ENCODE data around the gene DUSP22. TPM values are rescaled to one million over a fixed set of nuclear protein-coding genes. Genes with fewer than 3 reads are reported as not detected.

DUSP22 gene
- total RNA-seq, 1 donor from 2014 or later: 48.0 TPM

- Histone ChIP-seq H3K9me3 (replicated peaks) (no peaks in the 10 kb centered on the region), H3K27ac (replicated peaks) (no peak overlapping the region), H3K27me3 (ENCODE audit: low read depth) (peaks cover 98% of the 10 kb centered on the region), H3K4me1 (no peaks in the 10 kb centered on the region), H3K36me3 (no peaks in the 10 kb centered on the region), H3K4me3 (no peak overlapping the region)
- intact Hi-C loops (cut with micrococcal nuclease): no loop called here
- TF ChIP-seq, protein P1, sequence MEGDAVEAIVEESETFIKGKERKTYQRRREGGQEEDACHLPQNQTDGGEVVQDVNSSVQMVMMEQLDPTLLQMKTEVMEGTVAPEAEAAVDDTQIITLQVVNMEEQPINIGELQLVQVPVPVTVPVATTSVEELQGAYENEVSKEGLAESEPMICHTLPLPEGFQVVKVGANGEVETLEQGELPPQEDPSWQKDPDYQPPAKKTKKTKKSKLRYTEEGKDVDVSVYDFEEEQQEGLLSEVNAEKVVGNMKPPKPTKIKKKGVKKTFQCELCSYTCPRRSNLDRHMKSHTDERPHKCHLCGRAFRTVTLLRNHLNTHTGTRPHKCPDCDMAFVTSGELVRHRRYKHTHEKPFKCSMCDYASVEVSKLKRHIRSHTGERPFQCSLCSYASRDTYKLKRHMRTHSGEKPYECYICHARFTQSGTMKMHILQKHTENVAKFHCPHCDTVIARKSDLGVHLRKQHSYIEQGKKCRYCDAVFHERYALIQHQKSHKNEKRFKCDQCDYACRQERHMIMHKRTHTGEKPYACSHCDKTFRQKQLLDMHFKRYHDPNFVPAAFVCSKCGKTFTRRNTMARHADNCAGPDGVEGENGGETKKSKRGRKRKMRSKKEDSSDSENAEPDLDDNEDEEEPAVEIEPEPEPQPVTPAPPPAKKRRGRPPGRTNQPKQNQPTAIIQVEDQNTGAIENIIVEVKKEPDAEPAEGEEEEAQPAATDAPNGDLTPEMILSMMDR (IDR thresholded peaks at IDR 0.05; ENCODE audit: borderline replicate concordance): no peak
- no peak for DNase-seq
These were observed 89.6 kb downstream of the DUSP22 start for GRCh38 chr6:381742-382461.

DNA sequence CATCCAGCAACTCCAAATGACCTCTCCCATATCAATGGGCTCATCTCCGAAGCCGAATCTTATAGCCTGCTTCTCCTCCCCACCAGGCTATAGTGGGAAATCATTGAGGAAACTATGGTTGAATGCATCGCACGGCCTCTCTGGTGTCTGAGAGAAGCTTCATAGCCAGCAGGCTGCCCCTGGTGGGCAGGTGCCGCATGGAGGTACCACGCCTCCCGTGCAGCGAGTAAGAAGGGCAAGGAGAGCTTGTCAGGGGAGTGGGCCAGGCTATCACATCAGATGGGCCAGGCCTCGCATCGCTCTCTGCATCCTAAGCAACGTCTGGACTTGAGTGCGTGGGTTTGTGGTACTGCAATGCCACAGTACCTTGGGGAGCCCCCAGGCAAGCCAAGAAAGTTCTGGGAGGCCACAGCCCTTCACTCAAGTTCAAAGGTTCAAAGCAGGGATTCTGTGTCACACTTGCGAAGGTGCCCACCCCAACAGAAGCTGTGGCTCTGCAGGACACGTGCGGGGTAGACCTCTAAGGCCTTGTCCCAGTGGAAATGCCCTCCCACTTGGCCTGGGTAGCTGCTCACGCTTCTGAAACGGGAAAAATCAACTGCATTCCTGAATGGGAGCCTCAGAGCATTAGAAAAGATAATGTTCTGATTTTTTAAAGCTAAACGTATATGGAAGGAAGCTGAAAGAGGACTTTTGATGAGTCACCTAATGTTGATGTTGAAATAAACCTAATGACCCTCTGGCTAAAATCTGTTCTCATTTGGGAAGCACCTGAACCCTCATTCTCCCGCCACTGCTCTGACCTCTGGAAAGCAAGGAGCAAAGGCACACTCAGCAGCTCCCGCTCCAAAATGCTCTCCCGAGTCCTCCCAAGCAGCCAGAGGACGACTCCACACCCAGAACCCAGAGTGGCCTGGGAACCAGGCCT is 90.9 kb downstream of the DUSP22 start:
- H3K27ac ChIP-seq (replicated peaks): no peak overlapping the region
- DNase-seq: no peak
- H3K27me3 ChIP-seq (ENCODE audit: low read depth): peaks cover 98% of the 10 kb centered on the region
- H3K36me3 ChIP-seq: no peaks in the 10 kb centered on the region
- intact Hi-C loops (cut with micrococcal nuclease): no loop called here
- no peaks in the 10 kb centered on the region for H3K9me3 ChIP-seq (replicated peaks)
- no peaks in the 10 kb centered on the region for H3K4me1 ChIP-seq
- no peak overlapping the region for H3K4me3 ChIP-seq
- TF ChIP-seq, protein P1 (IDR thresholded peaks at IDR 0.05; ENCODE audit: borderline replicate concordance): no peak

DNA sequence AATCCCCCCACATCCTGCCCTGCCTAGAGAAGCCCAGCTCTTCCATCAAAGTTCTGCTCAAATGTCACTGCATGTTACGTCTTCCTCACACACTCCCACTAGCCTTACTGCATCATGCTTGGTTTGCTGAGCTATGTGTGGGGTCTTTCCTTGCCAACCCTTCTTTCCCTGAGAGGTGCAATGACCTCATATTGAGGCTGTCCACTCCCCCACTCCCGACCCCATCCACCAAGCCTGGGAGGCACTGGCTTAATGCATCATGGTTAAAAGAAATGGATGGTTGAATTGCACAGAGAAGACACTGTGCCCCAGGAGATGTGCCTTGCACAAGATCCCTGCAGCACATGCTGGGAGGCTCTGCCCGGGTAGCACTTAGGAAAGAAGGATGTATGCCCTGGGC is 91.6 kb downstream of the DUSP22 start:
- peaks cover 98% of the 10 kb centered on the region for H3K27me3 ChIP-seq (ENCODE audit: low read depth)
- H3K27ac ChIP-seq (replicated peaks): no peak overlapping the region
- no peaks in the 10 kb centered on the region for H3K36me3 ChIP-seq
- DNase-seq: no peak
- H3K4me3 ChIP-seq: no peak overlapping the region
- intact Hi-C loops (cut with micrococcal nuclease): no loop called here
- no peaks in the 10 kb centered on the region for H3K4me1 ChIP-seq
- no peaks in the 10 kb centered on the region for H3K9me3 ChIP-seq (replicated peaks)
- TF ChIP-seq, protein P1 (IDR thresholded peaks at IDR 0.05; ENCODE audit: borderline replicate concordance): no peak

GRCh38 chr6:384898-385297 is 92.6 kb downstream of the DUSP22 start:
- no peak overlapping the region for H3K4me3 ChIP-seq
- no peaks in the 10 kb centered on the region for H3K36me3 ChIP-seq
- DNase-seq: no peak
- TF ChIP-seq, protein P1 (IDR thresholded peaks at IDR 0.05; ENCODE audit: borderline replicate concordance): no peak
- intact Hi-C loops (cut with micrococcal nuclease): no loop called here
- no peaks in the 10 kb centered on the region for H3K9me3 ChIP-seq (replicated peaks)
- peaks cover 98% of the 10 kb centered on the region for H3K27me3 ChIP-seq (ENCODE audit: low read depth)
- H3K27ac ChIP-seq (replicated peaks): no peak overlapping the region
- H3K4me1 ChIP-seq: no peaks in the 10 kb centered on the region

DNA sequence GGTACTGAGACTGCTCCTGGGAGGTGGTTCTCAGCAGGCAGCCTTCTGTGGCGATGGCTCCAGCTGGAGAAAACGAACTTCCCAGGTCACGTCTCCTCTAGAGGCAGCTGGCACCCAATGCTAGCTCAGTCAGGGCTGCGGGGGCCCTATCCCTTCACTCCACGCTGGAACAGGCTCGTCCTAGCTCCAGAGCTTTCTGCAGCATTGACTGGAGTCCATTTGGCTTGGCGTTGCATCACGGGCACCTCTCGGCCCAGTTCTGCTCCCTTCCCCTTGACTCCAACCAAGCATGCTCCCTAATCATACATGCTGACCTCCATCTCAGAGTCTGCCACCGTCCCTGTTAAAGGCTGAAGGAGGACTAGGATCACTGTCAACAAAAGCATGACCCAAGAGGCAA is 93.3 kb downstream of the DUSP22 start:
- intact Hi-C loops (cut with micrococcal nuclease): no loop called here
- DNase-seq: no peak
- TF ChIP-seq, protein P1 (IDR thresholded peaks at IDR 0.05; ENCODE audit: borderline replicate concordance): no peak
- Histone ChIP-seq H3K4me1 (peaks cover under 1% of the 10 kb centered on the region), H3K36me3 (no peaks in the 10 kb centered on the region), H3K27ac (replicated peaks) (no peak overlapping the region), H3K9me3 (replicated peaks) (no peaks in the 10 kb centered on the region), H3K27me3 (ENCODE audit: low read depth) (peaks cover 98% of the 10 kb centered on the region), H3K4me3 (no peak overlapping the region)
